ENCODE results near the gene FAM24A. TPM values are rescaled to one million over a fixed set of nuclear protein-coding genes. Genes with fewer than 3 reads are reported as not detected.

Gene FAM24A
- total and polyA plus RNA-seq, 7 donors, result not detected

DNA sequence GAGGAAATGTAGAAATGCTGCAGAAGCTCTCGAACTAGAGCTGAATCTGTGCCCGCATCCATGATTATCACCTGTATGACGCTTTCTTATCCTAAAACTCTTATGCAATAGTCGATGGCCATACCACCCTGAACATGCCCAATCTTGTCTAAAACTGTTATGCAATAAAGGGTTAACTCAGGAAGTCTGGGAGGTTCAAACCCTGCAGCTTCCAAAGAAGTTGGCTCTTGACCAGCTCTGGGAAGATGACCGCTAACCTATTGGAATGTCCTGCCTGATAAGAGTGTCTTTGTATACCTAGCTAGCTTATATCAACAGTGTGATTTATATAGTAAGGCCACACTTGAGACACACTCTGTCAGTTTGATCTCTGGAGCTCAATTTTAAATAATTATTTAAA is 47.1 kb downstream of the FAM24A start:
- intact Hi-C loops (cut with DNase I), result loop anchor here in 1 of 2 donors (10.0 kb wide), 1 partner anchor 197 kb away; the partner anchor contains the start of gene BUB3
- ATAC-seq, result no peak

DNA sequence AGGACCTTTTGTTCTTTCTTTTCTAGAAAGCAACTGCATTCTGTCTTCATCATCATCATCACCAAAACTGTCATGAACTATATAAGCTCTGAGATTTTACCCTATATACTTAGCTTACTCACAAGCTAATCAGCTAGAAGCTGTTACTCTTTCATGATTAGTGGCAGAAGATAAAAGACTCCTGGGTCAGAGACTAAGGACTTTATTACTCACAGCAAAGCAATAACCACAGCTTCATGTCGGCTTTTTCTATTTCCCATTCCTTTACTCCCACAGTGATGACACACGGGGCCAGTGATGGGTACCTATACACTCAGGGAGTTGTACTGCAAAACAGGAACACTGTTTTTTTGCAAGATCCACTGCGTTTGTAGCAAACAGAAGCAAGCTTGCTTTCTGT is 52.0 kb downstream of the FAM24A start:
- Histone ChIP-seq H3K27me3 (ENCODE audit: insufficient read depth in 3 of 3, low read length in 2 of 3) (no peaks in the 10 kb centered on the region), H3K9me3 (peaks cover 2% of the 10 kb centered on the region), H3K36me3 (ENCODE audit: insufficient read depth in 1 of 2, low read depth in 1 of 2) (no peaks in the 10 kb centered on the region), H3K27ac (no peak overlapping the region), H3K4me1 (no peaks in the 10 kb centered on the region), H3K4me3 (no peak overlapping the region)
- intact Hi-C loops (cut with DNase I), result no loop called here
- TF ChIP-seq, protein P1, sequence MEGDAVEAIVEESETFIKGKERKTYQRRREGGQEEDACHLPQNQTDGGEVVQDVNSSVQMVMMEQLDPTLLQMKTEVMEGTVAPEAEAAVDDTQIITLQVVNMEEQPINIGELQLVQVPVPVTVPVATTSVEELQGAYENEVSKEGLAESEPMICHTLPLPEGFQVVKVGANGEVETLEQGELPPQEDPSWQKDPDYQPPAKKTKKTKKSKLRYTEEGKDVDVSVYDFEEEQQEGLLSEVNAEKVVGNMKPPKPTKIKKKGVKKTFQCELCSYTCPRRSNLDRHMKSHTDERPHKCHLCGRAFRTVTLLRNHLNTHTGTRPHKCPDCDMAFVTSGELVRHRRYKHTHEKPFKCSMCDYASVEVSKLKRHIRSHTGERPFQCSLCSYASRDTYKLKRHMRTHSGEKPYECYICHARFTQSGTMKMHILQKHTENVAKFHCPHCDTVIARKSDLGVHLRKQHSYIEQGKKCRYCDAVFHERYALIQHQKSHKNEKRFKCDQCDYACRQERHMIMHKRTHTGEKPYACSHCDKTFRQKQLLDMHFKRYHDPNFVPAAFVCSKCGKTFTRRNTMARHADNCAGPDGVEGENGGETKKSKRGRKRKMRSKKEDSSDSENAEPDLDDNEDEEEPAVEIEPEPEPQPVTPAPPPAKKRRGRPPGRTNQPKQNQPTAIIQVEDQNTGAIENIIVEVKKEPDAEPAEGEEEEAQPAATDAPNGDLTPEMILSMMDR (IDR thresholded peaks at IDR 0.05), result no peak
- no peak for ATAC-seq
- no peak for DNase-seq
- WGBS, 3 donors, result 67 to 76% (median 74%) methylated on average over 3 of the region's 3 CpGs

More for the DNA sequence above, 47.1 kb downstream of the FAM24A start:
- no peaks in the 10 kb centered on the region for H3K9me3 ChIP-seq
- no peaks in the 10 kb centered on the region for H3K27me3 ChIP-seq (ENCODE audit: insufficient read depth in 3 of 3, low read length in 2 of 3)
- H3K4me3 ChIP-seq, result no peak overlapping the region
- H3K4me1 ChIP-seq, result peaks cover 2% of the 10 kb centered on the region
- no peak overlapping the region for H3K27ac ChIP-seq
- WGBS, 3 donors, result 79 to 85% (median 80%) methylated on average over 5 of the region's 5 CpGs
- TF ChIP-seq, protein P1 (IDR thresholded peaks at IDR 0.05), result no peak
- no peaks in the 10 kb centered on the region for H3K36me3 ChIP-seq (ENCODE audit: insufficient read depth in 1 of 2, low read depth in 1 of 2)
- no peak for DNase-seq

Other genes with a start within 250 kb of the FAM24A start
- gene C10orf120, start 210.8 kb upstream of the FAM24A start, total RNA-seq, result not detected
- gene C10orf120, start 210.8 kb upstream of the FAM24A start, polyA plus RNA-seq, result not detected
- gene CUZD1, start 64.8 kb upstream of the FAM24A start, total RNA-seq, result under 1 TPM in 3 of 4 donors, not detected in 1; 0.10 to 0.19 (median 0.15) TPM
- under 1 TPM; 0.17 to 0.35 (median 0.25) TPM for gene CUZD1, start 64.8 kb upstream of the FAM24A start, polyA plus RNA-seq
- gene FAM24B, start 31.0 kb upstream of the FAM24A start, total RNA-seq, result under 1 TPM in 3 of 4 donors, not detected in 1; 0.74 to 0.97 (median 0.90) TPM
- gene FAM24B, start 31.0 kb upstream of the FAM24A start, polyA plus RNA-seq, result 1 to 10 TPM in 1 of 3 donors, under 1 TPM in 2; 0.46 to 1.1 (median 0.97) TPM
- 1 to 10 TPM; 4.3 to 8.3 (median 6.8) TPM for gene C10orf88, start 43.6 kb downstream of the FAM24A start, total RNA-seq
- gene C10orf88, start 43.6 kb downstream of the FAM24A start, polyA plus RNA-seq, result 1 to 10 TPM; 4.1 to 9.5 (median 6.3) TPM
- gene PSTK, start 69.8 kb downstream of the FAM24A start, total RNA-seq, result 1 to 10 TPM; 3.3 to 5.2 (median 4.0) TPM
- 1 to 10 TPM; 5.5 to 8.3 (median 5.5) TPM for gene PSTK, start 69.8 kb downstream of the FAM24A start, polyA plus RNA-seq
- 10 to 100 TPM; 10.5 to 18.6 (median 11.9) TPM for gene IKZF5, start 98.2 kb downstream of the FAM24A start, total RNA-seq
- 10 to 100 TPM in 1 of 3 donors, 1 to 10 TPM in 2; 4.9 to 20.1 (median 6.1) TPM for gene IKZF5, start 98.2 kb downstream of the FAM24A start, polyA plus RNA-seq
- gene ACADSB, start 98.4 kb downstream of the FAM24A start, total RNA-seq, result 10 to 100 TPM; 37.4 to 50.1 (median 43.5) TPM
- gene ACADSB, start 98.4 kb downstream of the FAM24A start, polyA plus RNA-seq, result 10 to 100 TPM in 2 of 3 donors, 1 to 10 TPM in 1; 9.8 to 21.7 (median 12.9) TPM
- not detected for gene HMX3, start 225.4 kb downstream of the FAM24A start, total RNA-seq
- gene HMX3, start 225.4 kb downstream of the FAM24A start, polyA plus RNA-seq, result not detected
- not detected for gene HMX2, start 237.5 kb downstream of the FAM24A start, total RNA-seq
- not detected for gene HMX2, start 237.5 kb downstream of the FAM24A start, polyA plus RNA-seq
- gene BUB3, start 243.8 kb downstream of the FAM24A start, total RNA-seq, result 10 to 100 TPM; 28.6 to 35.3 (median 31.2) TPM
- gene BUB3, start 243.8 kb downstream of the FAM24A start, polyA plus RNA-seq, result 10 to 100 TPM; 32.9 to 67.3 (median 49.1) TPM